GM23338 (cell line): ENCODE results near the gene CCR6. TPM values are rescaled to one million over a fixed set of nuclear protein-coding genes. Genes with fewer than 3 reads are reported as not detected.

ENCODE experiments used
- ATAC-seq: fragments of 200-7000 bp; cut with Tn5 transposase; 3 replicates; pipeline ENCODE4 v1.9.1; 2020
- DNase-seq: peaks from one replicate; pipeline ENCODE4 v3.0.0-alpha.2; 2015; ENCODE audit warnings: low spot score
- H2AFZ ChIP-seq: fragments of 200-600 bp; sonication (generic); 2 replicates; pipeline ENCODE4 v1.8.0; 2016; ENCODE audit warnings: antibody characterized with exemption, mild to moderate bottlenecking, moderate library complexity
- H3F3A ChIP-seq: fragments of 200-600 bp; sonication (generic); replicated peaks from 2 replicates; pipeline ENCODE4 v1.8.0; 2017; ENCODE audit warnings: antibody characterized with exemption, mixed run types, low read depth
- H3K27ac ChIP-seq: fragments of 200-600 bp; sonication (generic); 2 replicates; pipeline ENCODE4 v1.6.1; 2016; ENCODE audit warnings: low read depth
- H3K27me3 ChIP-seq: fragments of 200-600 bp; sonication (generic); 2 replicates; pipeline ENCODE4 v1.8.0; 2016; ENCODE audit warnings: mild to moderate bottlenecking, mixed run types, moderate library complexity; ENCODE audit not compliant: insufficient read depth
- H3K36me3 ChIP-seq: fragments of 200-600 bp; sonication (generic); 2 replicates; pipeline ENCODE4 v1.8.0; 2016; ENCODE audit warnings: mild to moderate bottlenecking; ENCODE audit not compliant: insufficient read depth
- H3K4me1 ChIP-seq: fragments of 200-600 bp; sonication (generic); 2 replicates; pipeline ENCODE4 v1.8.0; 2016; ENCODE audit warnings: mild to moderate bottlenecking, moderate library complexity; ENCODE audit not compliant: insufficient read depth
- H3K4me2 ChIP-seq: fragments of 200-600 bp; sonication (generic); 2 replicates; pipeline ENCODE4 v1.7.1; 2017; ENCODE audit warnings: mixed run types
- H3K4me3 ChIP-seq: fragments of 200-600 bp; sonication (generic); 2 replicates; pipeline ENCODE4 v1.6.1; 2016; ENCODE audit warnings: mixed run types
- H3K79me2 ChIP-seq: fragments of 200-600 bp; sonication (generic); replicated peaks from 2 replicates; pipeline ENCODE4 v1.8.0; 2017; ENCODE audit warnings: mild to moderate bottlenecking; ENCODE audit not compliant: insufficient read depth
- H3K9me2 ChIP-seq: fragments of 200-600 bp; sonication (generic); 2 replicates; pipeline ENCODE4 v1.8.0; 2017; ENCODE audit not compliant: insufficient read depth
- H4K20me1 ChIP-seq: fragments of 200-600 bp; sonication (generic); replicated peaks from 2 replicates; pipeline ENCODE4 v1.8.0; 2017; ENCODE audit warnings: mild to moderate bottlenecking; ENCODE audit not compliant: insufficient read depth
- H3K27ac Mint-ChIP-seq: 2 replicates; pipeline ENCODE4 v1.8.0; 2020; ENCODE audit warnings: inconsistent platforms, mild to moderate bottlenecking, moderate library complexity, mixed read lengths
- H3K27me3 Mint-ChIP-seq: 3 replicates; pipeline ENCODE4 v1.8.0; 2022; ENCODE audit warnings: low read depth, mild to moderate bottlenecking, moderate library complexity, mixed read lengths, inconsistent platforms; ENCODE audit not compliant: insufficient read depth, poor library complexity
- H3K36me3 Mint-ChIP-seq: 3 replicates; pipeline ENCODE4 v1.8.0; 2021; ENCODE audit warnings: low read depth, mild to moderate bottlenecking, inconsistent platforms, moderate library complexity, mixed read lengths
- H3K4me1 Mint-ChIP-seq: 3 replicates; pipeline ENCODE4 v1.8.0; 2020; ENCODE audit warnings: mild to moderate bottlenecking, inconsistent platforms, mixed read lengths
- H3K4me3 Mint-ChIP-seq: 3 replicates; pipeline ENCODE4 v1.8.0; 2021; ENCODE audit warnings: moderate library complexity, mild to moderate bottlenecking, inconsistent platforms, mixed read lengths
- H3K9me3 Mint-ChIP-seq: 3 replicates; pipeline ENCODE4 v1.8.0; 2020; ENCODE audit warnings: moderate library complexity, mild to moderate bottlenecking, inconsistent platforms, mixed read lengths
- EZH2phosphoT487 ChIP-seq: fragments of 200-600 bp; sonication (generic); IDR thresholded peaks from one replicate; pipeline ENCODE4 v1.8.1; 2018; ENCODE audit warnings: antibody characterized with exemption; ENCODE audit not compliant: unreplicated experiment
- JUNB ChIP-seq: IDR thresholded peaks from one replicate; pipeline ENCODE4 v1.6.1; 2016; ENCODE audit warnings: antibody characterized with exemption; ENCODE audit not compliant: unreplicated experiment
- NANOG ChIP-seq: IDR thresholded peaks from 2 replicates; pipeline ENCODE4 v1.6.1; 2016; ENCODE audit warnings: antibody characterized with exemption, borderline replicate concordance
- polyA plus RNA-seq: library from polyadenylated mRNA; unstranded; fragments of >200 nt; fragmentation: Nextera tagmentation; extraction: Ambion mirVana; gene quantifications from 2 replicates; pipeline ENCODE4 v1.2.1, GENCODE V29; 2016
- total RNA-seq: library from RNA; depleted of rRNA; stranded (reverse); fragments of >200 nt; shearing (Covaris generic); gene quantifications from 2 replicates; pipeline ENCODE4 v1.2.3, GENCODE V29; 2014
- TF ChIP-seq, protein P1 (sequence below), 2 experiments: fragments of 200-600 bp in 1 of 2; sonication (generic) in 1 of 2; conservative IDR thresholded peaks; 2 replicates each; pipeline versions ENCODE4 v1.5.1 to v1.6.1; 2016 to 2017; ENCODE audit warnings: antibody characterized with exemption in 2 of 2, low read depth in 2 of 2, mild to moderate bottlenecking in 2 of 2, moderate library complexity in 1 of 2
- TF ChIP-seq, protein P2 (sequence below): IDR thresholded peaks from one replicate; pipeline ENCODE4 v1.6.1; 2018; ENCODE audit warnings: antibody characterized with exemption; ENCODE audit not compliant: unreplicated experiment

CCR6 gene
- total and polyA plus RNA-seq, 2 experiments from 2014 or later, result not detected

DNA sequence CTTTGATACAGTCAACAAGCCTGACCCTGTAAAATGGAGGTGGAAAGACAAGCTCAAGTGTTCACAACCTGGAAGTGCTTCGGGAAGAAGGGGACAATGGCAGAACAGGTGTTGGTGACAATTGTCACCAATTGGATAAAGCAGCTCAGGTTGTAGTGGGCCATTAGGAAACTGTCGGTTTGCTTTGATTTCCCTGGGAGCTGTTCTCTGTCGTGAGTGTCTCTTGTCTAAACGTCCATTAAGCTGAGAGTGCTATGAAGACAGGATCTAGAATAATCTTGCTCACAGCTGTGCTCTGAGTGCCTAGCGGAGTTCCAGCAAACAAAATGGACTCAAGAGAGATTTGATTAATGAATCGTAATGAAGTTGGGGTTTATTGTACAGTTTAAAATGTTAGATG lies 15.0 kb downstream of the CCR6 start:
- no peak overlapping the region for H3K4me3 Mint-ChIP-seq
- no peak for DNase-seq

DNA sequence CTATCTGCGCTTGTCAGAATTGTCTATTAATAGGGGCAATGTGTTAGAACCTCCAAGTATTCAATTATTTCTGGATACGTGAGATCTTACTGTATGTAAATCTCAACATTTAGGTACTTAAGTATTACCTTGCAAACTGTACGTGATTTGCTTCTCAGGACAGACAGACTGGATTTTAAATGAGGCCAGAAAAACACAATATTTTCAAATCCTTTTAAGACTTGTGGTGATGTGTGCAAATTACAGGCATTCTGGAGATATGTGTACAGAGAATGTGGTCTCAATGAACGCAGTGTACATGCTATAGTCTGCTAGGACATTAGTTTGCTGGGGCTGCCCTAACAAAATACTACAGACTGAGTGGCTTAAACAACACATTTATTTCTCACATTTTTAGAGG lies 16.9 kb downstream of the CCR6 start:
- no peaks in the 10 kb centered on the region for H3K27me3 ChIP-seq
- Mint-ChIP-seq H3K27me3 (peaks cover 2% of the 10 kb centered on the region), H3K9me3 (peaks cover 3% of the 10 kb centered on the region; the same call in 2 of the 3 replicates), H3K4me1 (peaks cover 21% of the 10 kb centered on the region), H3K27ac (no peak overlapping the region), H3K36me3 (peaks cover 5% of the 10 kb centered on the region; the same call in 1 of the 3 replicates), H3K4me3 (no peak overlapping the region)
- H3K9me2 ChIP-seq, result no peaks in the 10 kb centered on the region
- no peaks in the 10 kb centered on the region for H3F3A ChIP-seq
- H3K4me2 ChIP-seq, result no peak overlapping the region
- H3K4me1 ChIP-seq, result peaks cover 22% of the 10 kb centered on the region
- H3K36me3 ChIP-seq, result no peaks in the 10 kb centered on the region
- ATAC-seq (no peak), DNase-seq (no peak)
- TF ChIP-seq, protein P1, sequence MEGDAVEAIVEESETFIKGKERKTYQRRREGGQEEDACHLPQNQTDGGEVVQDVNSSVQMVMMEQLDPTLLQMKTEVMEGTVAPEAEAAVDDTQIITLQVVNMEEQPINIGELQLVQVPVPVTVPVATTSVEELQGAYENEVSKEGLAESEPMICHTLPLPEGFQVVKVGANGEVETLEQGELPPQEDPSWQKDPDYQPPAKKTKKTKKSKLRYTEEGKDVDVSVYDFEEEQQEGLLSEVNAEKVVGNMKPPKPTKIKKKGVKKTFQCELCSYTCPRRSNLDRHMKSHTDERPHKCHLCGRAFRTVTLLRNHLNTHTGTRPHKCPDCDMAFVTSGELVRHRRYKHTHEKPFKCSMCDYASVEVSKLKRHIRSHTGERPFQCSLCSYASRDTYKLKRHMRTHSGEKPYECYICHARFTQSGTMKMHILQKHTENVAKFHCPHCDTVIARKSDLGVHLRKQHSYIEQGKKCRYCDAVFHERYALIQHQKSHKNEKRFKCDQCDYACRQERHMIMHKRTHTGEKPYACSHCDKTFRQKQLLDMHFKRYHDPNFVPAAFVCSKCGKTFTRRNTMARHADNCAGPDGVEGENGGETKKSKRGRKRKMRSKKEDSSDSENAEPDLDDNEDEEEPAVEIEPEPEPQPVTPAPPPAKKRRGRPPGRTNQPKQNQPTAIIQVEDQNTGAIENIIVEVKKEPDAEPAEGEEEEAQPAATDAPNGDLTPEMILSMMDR (conservative IDR thresholded peaks at IDR 0.05; ENCODE audit: low read depth in 2 of 2), result 0 out of 4 replicates have a peak, but pooled peaks of 1 of the 2 experiments have one; percentile 6
- TF ChIP-seq NANOG, result no peak
- H3K4me3 ChIP-seq, result no peak overlapping the region
- H4K20me1 ChIP-seq, result no peaks in the 10 kb centered on the region
- no peak overlapping the region for H3K27ac ChIP-seq
- H2AFZ ChIP-seq, result no peak overlapping the region
- no peaks in the 10 kb centered on the region for H3K79me2 ChIP-seq

More for the DNA sequence above, 15.0 kb downstream of the CCR6 start:
- Histone ChIP-seq H4K20me1 (no peaks in the 10 kb centered on the region), H3K9me2 (no peaks in the 10 kb centered on the region), H3K27me3 (no peaks in the 10 kb centered on the region), H3K4me1 (peaks cover 21% of the 10 kb centered on the region), H2AFZ (no peak overlapping the region), H3K4me3 (no peak overlapping the region), H3K4me2 (no peak overlapping the region), H3F3A (no peaks in the 10 kb centered on the region), H3K36me3 (no peaks in the 10 kb centered on the region), H3K27ac (no peak overlapping the region), H3K79me2 (no peaks in the 10 kb centered on the region)
- ATAC-seq, result no peak
- no peaks in the 10 kb centered on the region for H3K36me3 Mint-ChIP-seq
- H3K27ac Mint-ChIP-seq, result no peak overlapping the region
- no peaks in the 10 kb centered on the region for H3K9me3 Mint-ChIP-seq
- peaks cover 2% of the 10 kb centered on the region for H3K27me3 Mint-ChIP-seq
- TF ChIP-seq JUNB (no peak), EZH2phosphoT487 (no peak), NANOG (no peak)
- TF ChIP-seq, protein P2, sequence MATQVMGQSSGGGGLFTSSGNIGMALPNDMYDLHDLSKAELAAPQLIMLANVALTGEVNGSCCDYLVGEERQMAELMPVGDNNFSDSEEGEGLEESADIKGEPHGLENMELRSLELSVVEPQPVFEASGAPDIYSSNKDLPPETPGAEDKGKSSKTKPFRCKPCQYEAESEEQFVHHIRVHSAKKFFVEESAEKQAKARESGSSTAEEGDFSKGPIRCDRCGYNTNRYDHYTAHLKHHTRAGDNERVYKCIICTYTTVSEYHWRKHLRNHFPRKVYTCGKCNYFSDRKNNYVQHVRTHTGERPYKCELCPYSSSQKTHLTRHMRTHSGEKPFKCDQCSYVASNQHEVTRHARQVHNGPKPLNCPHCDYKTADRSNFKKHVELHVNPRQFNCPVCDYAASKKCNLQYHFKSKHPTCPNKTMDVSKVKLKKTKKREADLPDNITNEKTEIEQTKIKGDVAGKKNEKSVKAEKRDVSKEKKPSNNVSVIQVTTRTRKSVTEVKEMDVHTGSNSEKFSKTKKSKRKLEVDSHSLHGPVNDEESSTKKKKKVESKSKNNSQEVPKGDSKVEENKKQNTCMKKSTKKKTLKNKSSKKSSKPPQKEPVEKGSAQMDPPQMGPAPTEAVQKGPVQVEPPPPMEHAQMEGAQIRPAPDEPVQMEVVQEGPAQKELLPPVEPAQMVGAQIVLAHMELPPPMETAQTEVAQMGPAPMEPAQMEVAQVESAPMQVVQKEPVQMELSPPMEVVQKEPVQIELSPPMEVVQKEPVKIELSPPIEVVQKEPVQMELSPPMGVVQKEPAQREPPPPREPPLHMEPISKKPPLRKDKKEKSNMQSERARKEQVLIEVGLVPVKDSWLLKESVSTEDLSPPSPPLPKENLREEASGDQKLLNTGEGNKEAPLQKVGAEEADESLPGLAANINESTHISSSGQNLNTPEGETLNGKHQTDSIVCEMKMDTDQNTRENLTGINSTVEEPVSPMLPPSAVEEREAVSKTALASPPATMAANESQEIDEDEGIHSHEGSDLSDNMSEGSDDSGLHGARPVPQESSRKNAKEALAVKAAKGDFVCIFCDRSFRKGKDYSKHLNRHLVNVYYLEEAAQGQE, result no peak
- peaks cover 21% of the 10 kb centered on the region for H3K4me1 Mint-ChIP-seq
